HL-60 (cell line): ENCODE data around the gene GDF11.

Experiments used
- DNase-seq, 2 experiments: peaks; one replicate each; pipeline ENCODE4 v3.0.0-alpha.2; 2010 to 2020; ENCODE audit warnings: low read depth in 1 of 2, low spot score in 1 of 2
- H3K27ac ChIP-seq: fragments of 250-450 bp; sonication (Bioruptor Pico); replicated peaks from 2 replicates; pipeline ENCODE4 v1.5.1; 2020; ENCODE audit warnings: mild to moderate bottlenecking, moderate library complexity
- H3K27me3 ChIP-seq: fragments of 250-450 bp; sonication (Bioruptor Pico); 2 replicates; pipeline ENCODE4 v1.5.1; 2021; ENCODE audit warnings: mild to moderate bottlenecking, moderate library complexity; ENCODE audit not compliant: insufficient read depth, poor library complexity, severe bottlenecking
- H3K4me3 ChIP-seq: replicated peaks from 2 replicates; pipeline ENCODE4 v1.5.1; 2011; ENCODE audit warnings: mild to moderate bottlenecking, control low read depth, low read length; ENCODE audit not compliant: insufficient read depth
- CTCF ChIP-seq: IDR thresholded peaks from one replicate; pipeline ENCODE4 v1.5.1; 2011; ENCODE audit warnings: low read length, control low read depth, inconsistent platforms; ENCODE audit not compliant: insufficient read depth
- GABPA ChIP-seq: IDR thresholded peaks from 2 replicates; pipeline ENCODE4 v1.6.1; 2012; ENCODE audit warnings: low read depth
- POLR2AphosphoS5 ChIP-seq: IDR thresholded peaks from 2 replicates; pipeline ENCODE4 v1.6.1; 2012; ENCODE audit warnings: low read depth
- REST ChIP-seq: IDR thresholded peaks from 2 replicates; pipeline ENCODE4 v1.6.1; 2012; ENCODE audit warnings: low read depth; ENCODE audit not compliant: insufficient replicate concordance
- SPI1 ChIP-seq: IDR thresholded peaks from 2 replicates; pipeline ENCODE4 v1.6.1; 2012; ENCODE audit warnings: low read depth, mild to moderate bottlenecking, borderline replicate concordance

Gene GDF11

GRCh38 chr12:55696796-55697462 lies 46.0 kb upstream of the GDF11 start:
- Histone ChIP-seq H3K27ac (no peak overlapping the region), H3K27me3 (no peaks in the 10 kb centered on the region), H3K4me3 (no peak overlapping the region)
- no peak for DNase-seq
- TF ChIP-seq REST (no peak), SPI1 (no peak), GABPA (no peak), CTCF (no peak), POLR2AphosphoS5 (no peak)

- DNase-seq: no peak
- H3K27me3 ChIP-seq: no peaks in the 10 kb centered on the region
- no peak overlapping the region for H3K4me3 ChIP-seq
- no peak for TF ChIP-seq GABPA
- no peak for TF ChIP-seq SPI1
- TF ChIP-seq CTCF: no peak
- TF ChIP-seq REST: no peak
- TF ChIP-seq POLR2AphosphoS5: no peak
- no peak overlapping the region for H3K27ac ChIP-seq
Observed at GRCh38 chr12:55697686-55698085, 45.2 kb upstream of the GDF11 start.

- Histone ChIP-seq H3K27me3 (no peaks in the 10 kb centered on the region), H3K4me3 (no peak overlapping the region), H3K27ac (no peak overlapping the region)
- no peak for DNase-seq
- TF ChIP-seq SPI1: no peak
- TF ChIP-seq POLR2AphosphoS5: no peak
- no peak for TF ChIP-seq REST
- TF ChIP-seq CTCF: no peak
- no peak for TF ChIP-seq GABPA
Observed at GRCh38 chr12:55698241-55698955, 44.5 kb upstream of the GDF11 start.
